HTR-8/SVneo (cell line): ENCODE results near the gene PPP3CA.

Source experiments
- DNase-seq: peaks from one replicate; pipeline ENCODE4 v3.0.0; 2011; ENCODE audit warnings: low spot score, mixed read lengths; ENCODE audit not compliant: insufficient read length
- FAIRE-seq: peaks from 2 replicates; lab custom pipeline; 2011; peaks lifted over from hg19 to GRCh38; lab: Jason Lieb, UNC

PPP3CA gene

DNA sequence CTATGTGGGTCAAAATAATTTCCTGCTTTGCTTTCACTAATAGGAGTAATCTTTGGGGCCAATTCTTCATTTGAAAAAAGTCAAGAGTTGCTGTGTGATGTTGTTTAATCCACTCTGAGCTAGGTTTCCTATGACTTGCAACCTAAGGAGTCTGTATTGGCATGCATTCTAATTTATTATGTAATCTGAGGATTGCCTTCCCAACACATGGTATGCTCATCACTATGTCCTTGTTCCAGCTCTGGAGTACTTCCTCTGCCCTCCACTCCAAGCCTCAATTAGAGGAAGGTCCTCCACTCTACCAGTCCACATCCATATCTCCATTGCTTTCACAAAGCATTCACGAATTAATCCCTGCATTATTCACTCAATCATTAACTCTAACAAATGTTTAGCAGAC lies 56.1 kb downstream of the PPP3CA start:
- DNase-seq (no peak), FAIRE-seq (no peak)

DNA sequence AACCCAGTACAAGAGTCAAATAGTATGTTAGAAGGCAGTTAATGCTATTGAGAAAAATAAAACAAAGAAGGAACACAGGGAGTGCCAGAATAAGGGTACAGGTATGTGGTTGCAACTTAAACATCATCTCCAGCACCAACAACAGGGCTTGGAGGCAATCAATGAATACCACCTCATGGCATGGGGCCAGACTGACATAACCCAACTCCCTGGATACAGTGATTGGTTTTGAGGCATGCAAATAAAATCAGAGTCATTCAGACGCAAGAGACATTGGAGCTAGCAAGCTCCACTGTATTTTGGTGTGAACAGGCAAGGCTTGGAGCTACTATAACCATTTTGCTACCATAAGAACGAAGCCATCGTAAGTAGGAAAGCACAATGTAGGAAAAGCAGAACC lies 56.7 kb downstream of the PPP3CA start:
- DNase-seq (no peak), FAIRE-seq (no peak)

DNA sequence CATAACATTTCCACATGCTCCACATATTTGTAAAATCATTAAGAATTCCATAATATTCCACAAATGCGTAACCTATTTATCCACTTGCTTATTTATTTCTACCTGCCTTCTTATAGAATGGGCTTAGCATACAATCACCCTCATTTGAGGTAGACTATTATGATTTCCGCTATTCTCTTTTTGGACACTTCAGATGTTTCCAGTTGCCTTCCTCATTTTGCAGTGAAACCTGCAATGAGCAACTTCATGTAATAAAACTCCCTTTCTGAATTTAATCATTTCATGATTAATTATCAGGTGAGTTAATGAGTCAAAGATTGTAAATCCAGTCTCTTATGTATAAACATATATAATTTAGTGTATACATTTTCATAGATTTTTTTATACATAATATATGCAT lies 58.0 kb downstream of the PPP3CA start:
- no peak for FAIRE-seq
- DNase-seq, result no peak

DNA sequence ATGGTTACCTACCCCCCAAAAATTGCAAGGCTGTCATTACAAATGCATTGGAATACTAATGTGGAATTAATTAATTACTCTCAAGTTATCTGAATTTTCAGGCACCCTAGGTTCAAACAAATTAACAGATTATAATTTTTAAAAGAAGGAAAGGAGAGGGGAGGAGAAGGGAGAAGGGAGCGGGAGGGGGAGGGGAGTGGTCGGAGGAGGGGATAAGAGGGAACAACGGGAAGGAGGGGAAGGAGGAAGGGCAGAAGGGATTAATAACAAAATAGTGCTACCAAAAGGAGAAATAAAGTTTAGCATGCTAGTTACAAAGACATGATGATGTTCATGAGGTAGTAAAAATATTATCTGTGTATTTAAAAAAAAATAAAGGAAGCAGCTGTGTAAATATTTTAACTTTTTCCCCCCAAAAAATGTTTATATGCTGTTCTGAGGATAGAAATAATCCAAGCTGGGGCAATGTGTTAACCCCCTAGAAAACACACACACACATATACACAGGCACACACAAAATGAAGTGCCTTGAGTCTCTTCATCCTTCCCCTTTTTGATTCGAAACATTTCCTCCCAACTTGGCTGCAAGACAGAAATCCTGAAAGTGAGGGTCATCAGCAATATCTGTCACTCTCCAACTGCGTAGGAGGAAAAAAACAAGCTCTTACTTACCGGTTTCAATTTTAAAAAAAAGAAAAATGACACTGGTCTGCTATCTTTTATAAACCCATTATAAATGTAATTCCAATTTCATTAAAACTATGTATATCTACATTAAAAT lies 58.8 kb downstream of the PPP3CA start:
- DNase-seq, result no peak
- FAIRE-seq, result no peak

DNA sequence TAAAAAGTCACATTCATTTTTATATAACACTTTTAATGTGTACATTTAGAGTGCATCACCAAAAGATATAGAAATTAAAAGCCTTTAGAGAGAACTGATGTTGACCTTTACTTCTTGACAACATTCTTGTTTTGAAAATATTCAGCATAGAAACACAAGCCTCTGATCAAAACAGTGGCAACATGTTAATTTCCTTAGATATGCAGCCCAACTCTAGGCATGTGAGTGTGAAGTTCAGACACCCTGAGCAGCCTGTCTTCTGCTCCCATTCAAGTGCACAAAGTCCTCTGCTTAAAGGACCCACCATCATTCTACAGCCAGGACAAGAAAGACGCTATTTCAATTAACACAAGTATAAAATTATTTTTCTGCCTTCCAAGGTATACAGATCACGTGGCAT lies 60.0 kb downstream of the PPP3CA start:
- FAIRE-seq, result no peak
- DNase-seq, result no peak

DNA sequence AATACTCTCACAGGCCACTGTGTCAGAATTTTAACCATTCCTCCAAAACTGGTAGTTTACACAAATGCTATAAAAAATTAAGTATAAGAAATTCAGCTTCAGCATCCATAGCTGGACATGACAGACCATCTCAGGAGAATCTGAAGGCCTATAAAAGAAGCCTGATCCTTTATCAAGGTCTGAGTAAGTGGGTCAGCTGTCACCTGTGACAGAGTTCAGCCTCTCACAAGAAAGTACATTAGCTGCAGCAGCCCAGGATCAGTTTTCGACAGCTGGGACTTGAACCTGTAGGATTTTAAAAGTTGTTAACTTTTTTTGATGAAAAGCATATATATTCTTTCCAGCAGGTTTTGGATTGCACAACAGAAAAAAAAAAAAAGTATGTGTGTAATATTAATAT lies 60.7 kb downstream of the PPP3CA start:
- FAIRE-seq (no peak), DNase-seq (no peak)

DNA sequence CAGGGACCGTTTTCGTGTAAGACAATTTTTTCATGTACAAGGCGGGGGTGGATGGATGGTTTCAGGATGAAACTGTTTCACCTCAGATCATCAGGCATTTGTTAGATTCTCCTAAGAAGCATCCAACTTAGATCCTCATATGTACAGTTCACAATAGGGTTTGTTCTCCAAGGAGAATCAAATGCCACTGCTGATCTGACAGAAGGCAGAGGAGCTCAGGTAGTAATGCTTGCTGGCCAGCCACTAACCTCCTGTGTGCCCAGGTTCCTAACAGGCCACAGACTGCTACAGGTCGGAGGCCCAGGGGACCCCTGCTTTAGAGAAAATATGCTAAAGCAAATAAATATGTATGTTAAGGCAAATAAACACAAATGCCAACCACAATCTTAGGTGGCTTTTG lies 61.3 kb downstream of the PPP3CA start:
- no peak for DNase-seq
- FAIRE-seq, result no peak

DNA sequence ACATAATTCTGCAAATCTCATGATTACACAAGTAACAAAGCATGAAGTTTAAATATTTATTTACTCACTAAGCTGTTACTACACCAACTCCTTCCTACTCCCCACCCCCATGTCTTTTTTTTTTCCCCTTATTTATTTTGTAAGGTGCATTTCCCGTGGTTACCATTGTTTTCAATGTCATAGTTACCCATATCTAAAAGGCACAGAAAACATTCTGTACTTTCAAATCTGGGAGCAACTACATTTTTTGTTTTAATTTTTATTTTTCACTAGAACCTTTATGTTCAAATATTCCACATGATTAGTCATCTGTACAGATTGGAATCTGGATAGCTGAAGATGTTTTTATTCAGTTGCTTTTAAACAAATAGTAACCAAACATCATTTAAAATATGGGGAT lies 62.8 kb downstream of the PPP3CA start:
- FAIRE-seq (no peak), DNase-seq (no peak)

DNA sequence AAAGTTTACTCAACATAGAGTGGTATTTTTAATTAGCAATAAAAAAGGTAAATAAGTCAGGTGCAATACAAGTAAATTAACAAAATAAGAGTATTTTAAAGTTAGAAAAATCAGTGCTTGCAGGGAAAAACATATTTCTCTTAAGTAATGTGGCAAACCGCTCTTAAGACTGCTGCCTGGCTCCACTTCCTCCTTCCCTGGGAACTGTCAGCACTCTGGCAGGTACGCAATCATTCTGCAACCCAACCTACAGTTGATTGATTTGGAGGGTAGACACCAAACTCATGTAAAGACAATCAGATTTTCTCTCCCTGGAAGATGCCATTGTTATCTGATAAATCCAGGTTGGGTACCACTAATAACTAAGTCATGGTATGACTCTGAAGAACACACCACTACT lies 63.9 kb downstream of the PPP3CA start:
- no peak for FAIRE-seq

DNA sequence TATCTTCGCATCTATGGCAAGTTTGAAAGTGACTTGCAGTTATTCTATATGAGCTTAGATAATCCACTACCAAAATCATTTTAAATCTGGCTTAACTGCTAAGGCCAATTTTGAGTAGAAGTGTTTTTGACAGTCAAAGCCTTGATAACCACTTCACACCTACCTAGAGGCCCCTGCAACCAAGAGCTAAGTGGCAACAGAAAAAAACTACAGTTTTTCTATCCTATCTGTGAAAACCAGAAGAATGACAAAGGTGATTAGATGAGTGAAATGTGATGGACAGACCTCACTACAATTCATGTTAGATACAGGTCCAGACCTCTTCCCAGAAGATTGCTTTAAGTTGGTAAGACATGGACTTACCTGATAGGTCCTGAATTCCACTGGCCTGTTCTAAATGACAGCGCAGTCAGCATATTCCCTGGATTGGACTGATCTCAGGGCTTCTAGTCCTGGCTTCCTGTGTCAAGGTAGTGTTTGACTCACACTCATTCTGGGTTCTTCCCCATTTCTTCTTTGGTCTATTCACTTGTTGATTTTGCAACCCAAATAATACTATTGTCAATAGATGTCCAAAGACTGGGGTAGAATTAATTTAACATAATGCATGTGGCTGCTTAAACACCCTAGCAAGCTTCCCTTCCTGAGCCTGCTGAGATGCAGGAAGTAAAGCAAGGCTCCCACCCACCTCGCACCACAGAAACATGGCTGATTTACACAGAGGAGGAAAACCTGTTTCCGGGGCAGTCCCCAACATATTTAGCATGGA lies 65.1 kb downstream of the PPP3CA start:
- no peak for FAIRE-seq
- DNase-seq, result no peak

More for the DNA sequence above, 63.9 kb downstream of the PPP3CA start:
- DNase-seq, result no peak

DNA sequence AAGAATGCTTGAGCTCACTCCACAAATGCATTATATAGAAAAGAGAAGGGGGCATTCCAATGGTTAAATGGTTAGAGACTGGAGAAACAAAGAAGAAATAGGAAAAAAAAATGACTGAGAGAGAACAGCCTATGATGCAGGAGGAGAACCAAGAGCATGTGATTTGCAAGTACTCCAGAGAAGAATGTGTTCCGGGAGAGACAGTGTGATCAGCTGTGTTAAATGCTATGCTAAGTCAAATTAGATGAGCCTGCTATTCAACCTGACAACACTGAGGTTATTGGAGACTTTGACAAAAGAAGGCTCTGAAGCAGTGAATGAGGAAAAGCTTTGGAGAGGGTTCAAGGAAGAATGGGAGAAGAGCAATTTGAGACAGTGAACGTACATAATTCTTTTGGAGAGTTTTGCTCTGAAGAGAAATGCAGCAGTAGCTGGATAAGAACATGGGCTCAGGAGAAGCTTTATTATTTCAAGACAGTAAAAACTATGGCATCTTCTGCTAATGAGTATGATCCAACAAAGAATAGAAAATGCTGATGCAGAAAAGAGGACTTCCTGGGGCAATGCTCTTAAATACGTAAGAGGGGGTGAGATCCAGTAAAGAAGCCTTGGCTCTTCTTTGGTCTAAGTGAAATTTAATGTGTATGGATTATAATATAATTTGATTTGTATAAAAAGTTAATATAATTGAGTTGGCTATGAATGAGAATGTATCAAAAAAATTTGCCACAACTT lies 66.3 kb downstream of the PPP3CA start:
- FAIRE-seq (no peak), DNase-seq (no peak)

DNA sequence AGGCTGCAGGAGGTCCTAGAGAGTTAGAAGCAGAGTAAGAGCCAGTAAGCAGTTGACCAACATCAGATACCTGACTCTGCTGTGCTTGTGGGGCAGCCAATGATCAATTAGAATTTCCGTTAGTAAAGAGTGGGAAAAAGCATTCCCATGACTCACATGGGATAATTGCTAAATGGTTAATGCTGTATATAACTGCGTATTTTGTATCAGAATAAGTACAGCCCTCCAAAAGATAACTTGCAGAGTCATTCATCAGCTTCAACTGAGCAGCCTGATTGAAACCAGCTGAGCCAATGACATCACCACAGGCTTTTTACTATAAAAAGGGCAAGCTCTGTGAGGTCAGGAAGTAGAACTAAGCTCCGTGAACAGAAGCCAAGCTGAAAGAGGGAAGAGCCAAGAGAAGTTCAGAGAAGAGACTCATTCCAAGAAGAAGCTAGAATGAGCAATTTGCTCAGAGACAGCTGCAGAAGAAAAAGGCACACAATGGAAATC lies 67.9 kb downstream of the PPP3CA start:
- FAIRE-seq, result no peak

DNA sequence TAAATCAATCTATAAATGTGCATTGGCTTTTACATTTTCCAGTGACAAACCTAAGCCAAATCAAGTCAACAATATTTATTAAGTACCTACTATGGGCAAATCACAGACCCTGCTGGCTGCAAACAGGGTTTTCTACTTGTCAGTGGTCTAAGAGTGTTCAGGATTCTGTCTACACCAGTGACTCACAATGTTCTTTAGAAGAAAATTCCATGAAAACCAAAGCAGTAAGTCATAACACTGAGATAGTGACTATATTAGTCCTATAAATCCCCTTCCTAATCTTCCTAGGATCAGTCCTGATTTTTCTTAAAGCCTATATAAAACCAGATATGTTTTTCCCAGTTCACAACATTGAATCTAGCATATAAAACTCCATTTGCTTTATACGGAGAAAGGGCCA lies 69.7 kb downstream of the PPP3CA start:
- FAIRE-seq (no peak), DNase-seq (peak; percentile 1)

More for the DNA sequence above, 67.9 kb downstream of the PPP3CA start:
- DNase-seq, result no peak

DNA sequence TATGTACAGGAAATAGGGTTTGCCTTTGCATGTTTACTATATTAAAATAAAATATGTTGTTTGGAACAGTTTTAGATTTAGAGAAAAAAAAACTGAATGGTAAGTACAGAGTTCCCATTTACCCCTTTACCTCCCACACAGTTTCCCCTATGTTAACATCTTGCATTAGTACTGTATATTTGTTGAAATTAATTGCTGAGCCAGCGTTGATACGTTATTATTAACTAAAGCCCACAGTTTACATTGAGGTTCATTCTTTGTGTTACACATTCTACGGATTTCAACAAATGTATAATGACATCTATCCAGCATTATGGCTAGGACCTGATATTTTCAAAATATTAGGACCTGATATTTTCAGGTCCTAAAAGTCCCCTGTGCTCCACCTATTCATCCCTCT lies 70.7 kb downstream of the PPP3CA start:
- DNase-seq (no peak), FAIRE-seq (no peak)

DNA sequence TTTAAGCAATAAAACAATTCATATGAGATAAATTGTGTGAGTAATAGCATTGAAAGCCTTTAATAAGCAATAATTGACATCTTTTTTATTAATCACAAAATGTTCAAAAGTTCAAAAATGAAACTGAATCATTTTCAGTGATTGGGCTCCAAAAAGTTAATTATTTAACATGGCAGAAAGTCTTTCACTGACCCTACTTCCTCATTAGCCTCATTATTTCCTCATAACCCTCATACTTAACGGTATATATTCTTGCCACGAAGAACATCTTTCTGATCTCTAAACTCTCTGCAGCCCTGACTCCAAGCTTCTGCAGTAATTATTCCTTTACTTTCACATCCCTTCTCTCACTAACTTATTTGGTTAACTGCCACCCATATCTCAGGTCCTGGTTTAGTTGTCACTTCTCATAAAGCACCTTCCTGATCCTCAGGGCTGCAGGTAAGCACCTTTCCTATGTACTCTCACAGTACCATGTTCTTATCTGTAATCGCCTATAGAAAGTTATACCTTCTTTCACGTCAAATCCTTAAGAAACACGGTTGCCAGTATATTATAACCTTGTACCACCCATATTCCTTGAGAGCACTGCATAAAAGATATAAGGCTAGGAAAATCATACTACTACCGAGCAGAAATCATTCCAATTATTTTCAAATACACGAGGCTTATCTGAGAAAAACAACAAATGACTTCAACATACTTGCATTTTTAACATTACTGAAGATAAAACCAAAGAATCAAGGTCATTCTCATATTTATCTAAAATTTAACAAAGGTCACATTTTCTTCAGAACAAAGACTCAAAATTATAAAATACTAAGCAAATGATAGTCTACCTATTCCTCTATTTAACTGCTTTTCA lies 72.2 kb downstream of the PPP3CA start:
- FAIRE-seq, result no peak
- DNase-seq, result no peak

DNA sequence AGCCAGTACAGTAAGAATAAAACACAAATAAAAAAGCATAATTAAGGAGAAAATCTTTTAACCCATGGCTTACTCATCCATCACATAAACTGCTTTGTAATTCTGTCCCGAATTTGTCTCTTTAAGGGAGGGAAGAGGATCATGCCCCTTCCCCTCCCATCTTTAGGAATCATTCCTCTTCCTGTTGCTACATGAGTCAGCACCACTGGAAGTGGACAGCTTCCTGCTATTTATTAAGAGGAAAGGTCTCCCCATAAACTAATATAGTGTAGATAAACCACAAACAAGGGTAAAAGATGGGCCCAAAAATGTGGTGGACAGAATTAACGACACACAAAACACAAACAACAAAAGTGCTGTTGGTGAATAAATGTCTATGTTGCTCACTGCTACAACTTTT lies 75.8 kb downstream of the PPP3CA start:
- DNase-seq (no peak), FAIRE-seq (no peak)

DNA sequence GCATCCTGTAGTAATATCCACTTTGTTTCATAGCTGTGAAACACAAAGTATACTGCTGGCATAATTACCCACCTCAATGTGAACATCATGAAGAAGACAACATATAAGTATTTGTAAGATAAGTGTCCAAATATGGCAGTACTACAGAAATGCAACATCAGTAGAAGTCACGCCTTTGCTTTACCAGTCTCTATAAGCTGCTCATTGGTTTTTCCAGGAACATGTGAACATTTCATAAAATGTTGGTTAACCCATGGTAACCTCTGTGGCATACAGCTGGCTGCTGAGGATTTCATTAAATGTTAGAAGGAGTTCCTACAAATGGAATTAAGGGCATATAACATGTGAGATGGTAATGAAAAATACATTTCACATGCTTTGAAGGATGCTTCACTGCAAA lies 77.6 kb downstream of the PPP3CA start:
- no peak for DNase-seq
- no peak for FAIRE-seq

DNA sequence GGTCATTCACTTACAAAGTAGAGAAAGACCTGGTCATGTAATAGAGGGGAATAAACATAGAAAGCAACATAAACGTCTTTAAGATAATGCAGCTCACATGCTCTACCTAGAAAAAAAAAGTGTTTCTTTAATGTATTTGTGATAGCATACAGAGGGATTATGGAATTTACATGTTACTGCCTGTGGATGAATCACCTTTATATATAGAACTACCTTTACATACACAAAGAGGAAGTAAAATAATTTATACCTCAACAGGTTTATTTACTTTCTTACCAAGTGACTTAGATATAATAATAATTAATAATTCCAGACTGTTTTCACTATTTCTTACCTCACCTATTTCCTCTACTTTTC lies 81.5 kb downstream of the PPP3CA start:
- FAIRE-seq, result no peak

DNA sequence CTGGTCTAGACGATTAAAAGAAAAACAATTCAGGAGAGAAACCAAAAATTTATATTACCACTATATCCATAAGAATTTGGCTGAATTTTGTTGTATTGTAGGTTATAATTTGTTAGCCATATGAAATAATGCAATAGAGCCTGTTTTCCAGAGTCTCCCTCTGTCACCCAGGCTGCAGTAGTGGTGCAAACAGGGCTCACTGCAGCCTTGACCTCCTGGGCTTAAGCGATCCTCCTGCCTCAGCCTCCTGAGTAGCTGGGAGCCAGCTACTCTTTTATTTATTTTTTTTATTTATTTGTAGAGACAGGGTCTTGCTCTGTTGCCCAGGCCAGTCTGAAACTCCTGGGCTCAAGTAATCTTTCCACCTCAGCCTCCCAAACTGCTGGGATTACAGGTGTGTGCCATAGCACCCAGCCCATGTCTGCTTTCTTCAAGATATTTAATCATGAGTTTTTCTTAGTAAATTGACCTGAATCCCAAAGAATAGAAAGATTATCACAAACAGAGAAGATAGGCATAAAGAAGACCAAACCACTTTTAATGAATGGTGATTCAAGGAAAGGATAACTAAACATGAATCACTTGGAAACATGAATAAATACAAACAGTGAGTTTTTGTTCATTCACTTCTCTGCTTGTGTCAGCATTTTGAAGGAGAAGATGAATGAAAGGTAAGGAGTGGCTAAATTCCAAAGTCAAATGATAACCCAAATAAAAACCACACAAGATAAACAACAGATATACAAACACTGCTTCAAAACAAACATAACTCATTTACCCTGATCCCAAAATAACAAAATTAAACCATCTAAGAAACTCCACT lies 82.1 kb downstream of the PPP3CA start:
- DNase-seq, result no peak
- FAIRE-seq, result no peak

More for the DNA sequence above, 81.5 kb downstream of the PPP3CA start:
- DNase-seq, result no peak
